ENCODE data around the gene TBX10.
"Not testable (repeated sequence)": the region's sequence is repeated elsewhere in the genome, so short reads cannot be mapped to it uniquely, and the experiment has no call there.

Gene TBX10

DNA sequence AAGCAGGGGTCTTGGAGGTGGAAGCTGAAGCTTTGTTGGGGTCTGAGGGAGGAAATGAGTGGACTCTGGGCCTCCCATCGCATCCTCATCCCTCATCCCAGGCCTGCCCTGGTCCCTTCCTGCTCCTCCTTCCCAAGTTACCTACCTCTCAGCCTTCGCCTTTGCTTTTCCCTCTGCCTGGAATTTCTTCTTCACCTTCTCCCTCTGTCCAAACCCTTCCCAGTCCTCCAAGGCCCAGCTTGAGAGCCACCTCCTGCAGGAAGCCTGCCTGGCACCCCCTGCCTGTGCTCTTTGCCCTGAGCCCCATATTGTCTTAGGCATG is 7.7 kb downstream of the TBX10 start:
- Mint-ChIP-seq H3K36me3 (peaks cover 7% of the 10 kb centered on the region), H3K9me3 (no peaks in the 10 kb centered on the region), H3K27me3 (no peaks in the 10 kb centered on the region), H3K4me3 (peak overlapping the region; percentile 5), H3K4me1 (peaks cover 22% of the 10 kb centered on the region), H3K27ac (no peak overlapping the region)
- no peak for ATAC-seq

DNA sequence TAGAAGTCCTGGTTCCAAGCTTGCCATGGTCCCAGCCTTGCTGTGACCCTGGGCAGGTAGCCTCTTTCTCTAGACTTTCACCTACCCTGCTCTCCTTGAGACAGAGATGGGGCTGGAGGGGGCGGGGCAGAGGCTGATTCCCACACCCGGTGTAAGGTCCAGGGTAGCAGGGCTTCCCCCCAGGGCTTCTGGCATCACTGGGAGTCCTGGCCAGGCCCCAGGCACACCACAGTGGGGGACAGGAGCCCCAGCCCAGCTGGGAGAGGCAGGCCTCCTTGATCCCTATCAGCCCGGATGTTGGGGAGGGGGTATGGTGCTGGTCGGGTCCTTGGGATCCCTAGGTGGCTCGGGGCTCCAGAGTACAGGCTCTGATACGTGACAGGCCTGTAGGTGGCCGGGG is 8.2 kb downstream of the TBX10 start:
- Mint-ChIP-seq H3K36me3 (peaks cover 11% of the 10 kb centered on the region), H3K9me3 (no peaks in the 10 kb centered on the region), H3K27me3 (no peaks in the 10 kb centered on the region), H3K27ac (no peak overlapping the region), H3K4me1 (peaks cover 22% of the 10 kb centered on the region), H3K4me3 (no peak overlapping the region)
- ATAC-seq: no peak

- no peaks in the 10 kb centered on the region for H3K9me3 Mint-ChIP-seq
- peaks cover 22% of the 10 kb centered on the region for H3K4me1 Mint-ChIP-seq
- H3K27me3 Mint-ChIP-seq: no peaks in the 10 kb centered on the region
- peaks cover 12% of the 10 kb centered on the region for H3K36me3 Mint-ChIP-seq
- H3K27ac Mint-ChIP-seq: peak overlapping the region; percentile 80
- H3K4me3 Mint-ChIP-seq: peak overlapping the region; percentile 86
- ATAC-seq: no peak
Measured at GRCh38 chr11:67630943-67631331, 8.6 kb downstream of the TBX10 start.

- ATAC-seq: peak; percentile 87
- peak overlapping the region; percentile 86 for H3K4me3 Mint-ChIP-seq
Measured at GRCh38 chr11:67630228-67630942, 9.2 kb downstream of the TBX10 start.

GRCh38 chr11:67629386-67630227 is 10.0 kb downstream of the TBX10 start, which contains the start of gene NUDT8:
NUDT8 (minus strand) TSS chr11:67629937; CDS start chr11:67629911, 26 bp downstream.
- no peaks in the 10 kb centered on the region for H3K27me3 Mint-ChIP-seq
- H3K9me3 Mint-ChIP-seq: no peaks in the 10 kb centered on the region
- peaks cover 12% of the 10 kb centered on the region for H3K36me3 Mint-ChIP-seq
- peaks cover 22% of the 10 kb centered on the region for H3K4me1 Mint-ChIP-seq
- ATAC-seq: peak; percentile 81
- H3K4me3 Mint-ChIP-seq: peak within 1 kb of the TSS; percentile 86
- H3K27ac Mint-ChIP-seq: peak within 1 kb of the TSS; percentile 80

More at GRCh38 chr11:67630228-67630942, 9.2 kb downstream of the TBX10 start:
- H3K4me1 Mint-ChIP-seq: peaks cover 22% of the 10 kb centered on the region
- peak overlapping the region; percentile 80 for H3K27ac Mint-ChIP-seq
- peaks cover 12% of the 10 kb centered on the region for H3K36me3 Mint-ChIP-seq
- no peaks in the 10 kb centered on the region for H3K27me3 Mint-ChIP-seq
- H3K9me3 Mint-ChIP-seq: no peaks in the 10 kb centered on the region

- H3K4me1 Mint-ChIP-seq: peaks cover 22% of the 10 kb centered on the region
- H3K36me3 Mint-ChIP-seq: peaks cover 12% of the 10 kb centered on the region
- peak overlapping the region; percentile 74 for H3K4me3 Mint-ChIP-seq
- peak overlapping the region; percentile 80 for H3K27ac Mint-ChIP-seq
- H3K9me3 Mint-ChIP-seq: no peaks in the 10 kb centered on the region
- ATAC-seq: no peak
- no peaks in the 10 kb centered on the region for H3K27me3 Mint-ChIP-seq
Measured at GRCh38 chr11:67628710-67629385, 10.7 kb downstream of the TBX10 start.

- no peak for ATAC-seq
- H3K27ac Mint-ChIP-seq: peak overlapping the region; percentile 63
- no peaks in the 10 kb centered on the region for H3K27me3 Mint-ChIP-seq
- H3K9me3 Mint-ChIP-seq: no peaks in the 10 kb centered on the region
- peaks cover 22% of the 10 kb centered on the region for H3K4me1 Mint-ChIP-seq
- H3K4me3 Mint-ChIP-seq: peak overlapping the region; percentile 30
- peaks cover 12% of the 10 kb centered on the region for H3K36me3 Mint-ChIP-seq
Measured at GRCh38 chr11:67627812-67628624, 11.5 kb downstream of the TBX10 start.

DNA sequence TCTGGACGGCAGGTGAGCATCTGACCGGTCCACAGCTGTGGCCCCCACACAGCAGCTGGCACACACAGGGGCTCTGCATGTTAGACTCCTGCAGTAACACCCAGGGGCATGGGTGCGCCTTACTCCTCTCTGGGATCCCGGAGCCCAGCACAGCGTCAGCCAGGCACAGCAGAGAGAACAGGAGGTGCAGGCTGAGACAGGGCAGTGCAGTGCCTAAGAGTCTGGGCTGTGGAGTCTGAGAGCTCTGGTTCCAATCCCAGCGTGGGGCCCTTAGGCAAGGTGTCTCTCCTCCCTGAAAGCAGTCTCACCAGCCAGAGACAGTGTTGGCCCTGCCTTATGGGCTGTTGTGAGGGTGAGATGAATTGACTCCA is 12.1 kb downstream of the TBX10 start:
- ATAC-seq: no peak

GRCh38 chr11:67626970-67627369 is 12.6 kb downstream of the TBX10 start:
- H3K27ac Mint-ChIP-seq: peak overlapping the region; percentile 63
- H3K4me1 Mint-ChIP-seq: peaks cover 22% of the 10 kb centered on the region
- no peaks in the 10 kb centered on the region for H3K27me3 Mint-ChIP-seq
- peaks cover 12% of the 10 kb centered on the region for H3K36me3 Mint-ChIP-seq
- no peaks in the 10 kb centered on the region for H3K9me3 Mint-ChIP-seq
- no peak for ATAC-seq
- no peak overlapping the region for H3K4me3 Mint-ChIP-seq

More for the DNA sequence above, 12.1 kb downstream of the TBX10 start:
- Mint-ChIP-seq H3K4me1 (peaks cover 22% of the 10 kb centered on the region), H3K27ac (peak overlapping the region; percentile 63), H3K4me3 (no peak overlapping the region), H3K27me3 (no peaks in the 10 kb centered on the region), H3K36me3 (peaks cover 12% of the 10 kb centered on the region), H3K9me3 (no peaks in the 10 kb centered on the region)

DNA sequence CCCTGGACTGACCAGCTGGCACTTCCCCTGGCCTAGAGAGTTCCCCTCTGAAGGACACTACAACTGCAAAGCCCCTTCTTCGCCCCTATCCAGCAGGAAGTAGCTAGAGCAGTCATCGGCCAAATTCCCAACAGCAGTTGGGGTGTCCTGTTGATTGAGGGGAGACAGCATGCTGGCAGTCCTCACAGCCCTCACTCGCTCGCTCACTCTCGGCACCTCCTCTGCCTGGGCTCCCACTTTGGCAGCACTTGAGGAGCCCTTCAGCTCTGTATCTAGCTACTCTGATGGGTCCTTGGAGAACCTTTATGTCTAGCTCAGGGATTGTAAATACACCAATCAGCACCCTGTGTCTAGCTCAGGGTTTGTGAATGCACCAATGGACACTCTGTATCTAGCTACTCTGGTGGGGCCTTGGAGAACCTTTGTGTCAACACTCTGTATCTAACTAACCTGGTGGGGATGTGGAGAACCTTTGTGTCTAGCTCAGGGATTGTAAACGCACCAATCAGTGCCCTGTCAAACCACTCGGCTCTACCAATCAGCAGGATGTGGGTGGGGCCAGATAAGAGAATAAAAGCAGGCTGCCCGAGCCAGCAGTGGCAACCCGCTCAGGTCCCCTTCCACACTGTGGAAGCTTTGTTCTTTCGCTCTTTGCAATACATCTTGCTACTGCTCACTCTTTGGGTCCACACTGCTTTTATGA is 13.3 kb downstream of the TBX10 start:
- Mint-ChIP-seq H3K36me3 (peaks cover 12% of the 10 kb centered on the region), H3K4me1 (peaks cover 22% of the 10 kb centered on the region)
- not testable (repeated sequence) for ATAC-seq, H3K27ac Mint-ChIP-seq, H3K27me3 Mint-ChIP-seq, H3K9me3 Mint-ChIP-seq, H3K4me3 Mint-ChIP-seq

- not testable (repeated sequence) for H3K4me1 Mint-ChIP-seq, H3K9me3 Mint-ChIP-seq, ATAC-seq, H3K4me3 Mint-ChIP-seq, H3K27me3 Mint-ChIP-seq, H3K27ac Mint-ChIP-seq
- H3K36me3 Mint-ChIP-seq: peaks cover 12% of the 10 kb centered on the region
Measured at GRCh38 chr11:67623795-67624194, 15.8 kb downstream of the TBX10 start.

- peaks cover 12% of the 10 kb centered on the region for H3K36me3 Mint-ChIP-seq
- not testable (repeated sequence) for H3K4me1 Mint-ChIP-seq, ATAC-seq, H3K27ac Mint-ChIP-seq, H3K27me3 Mint-ChIP-seq, H3K4me3 Mint-ChIP-seq, H3K9me3 Mint-ChIP-seq
Measured at GRCh38 chr11:67622905-67623304, 16.7 kb downstream of the TBX10 start.

- H3K27ac Mint-ChIP-seq, H3K27me3 Mint-ChIP-seq, ATAC-seq, H3K4me1 Mint-ChIP-seq, H3K36me3 Mint-ChIP-seq, H3K4me3 Mint-ChIP-seq, H3K9me3 Mint-ChIP-seq: not testable (repeated sequence)
Measured at GRCh38 chr11:67621928-67622327, 17.6 kb downstream of the TBX10 start.

DNA sequence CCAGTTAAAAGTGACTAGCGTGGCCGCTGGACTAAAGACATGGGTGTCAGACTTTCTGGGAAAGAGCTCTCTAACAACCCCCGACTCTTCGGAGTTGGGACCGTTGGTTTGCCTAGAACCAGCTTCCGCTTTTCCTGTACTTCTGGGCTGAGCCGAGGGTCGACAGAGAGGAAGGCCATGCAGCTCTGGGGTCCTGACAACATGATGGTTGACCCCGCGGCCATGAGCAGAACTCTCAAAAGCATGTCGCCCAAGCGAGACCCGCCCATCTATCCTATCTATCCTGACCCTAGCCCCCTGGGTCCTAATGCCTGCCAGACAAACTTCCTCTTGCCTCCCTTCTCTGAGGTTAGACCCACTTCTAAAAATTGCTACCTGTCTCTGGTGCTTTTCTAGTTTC is 18.9 kb downstream of the TBX10 start:
- not testable (repeated sequence) for H3K9me3 Mint-ChIP-seq, H3K27ac Mint-ChIP-seq, ATAC-seq, H3K4me3 Mint-ChIP-seq, H3K4me1 Mint-ChIP-seq, H3K27me3 Mint-ChIP-seq, H3K36me3 Mint-ChIP-seq

Measured in stimulated activated memory B cell treated with anti-CD40 and anti-IgM and Interleukin-4, amounts not matched to agents 10 μg/mL and 1 μg/mL and 100 μg/mL, for 72 hours (primary cell).